Esophagus mucosa (tissue), 1 donor: ENCODE measurements around the gene MNDA. TPM values are rescaled to one million over a fixed set of nuclear protein-coding genes. Genes with fewer than 3 reads are reported as not detected.
"Not testable (repeated sequence)": the region's sequence is repeated elsewhere in the genome, so short reads cannot be mapped to it uniquely, and the experiment has no call there.

ENCODE experiments used
- ATAC-seq: fragments of 200-7000 bp; cut with Tn5 transposase; one replicate; pipeline ENCODE4 v1.9.1; 2020
- total RNA-seq: library from RNA; stranded (reverse); gene quantifications from one replicate; pipeline ENCODE4 v1.2.4, GENCODE V29; 2023
- donor health status: DM: yes; HTN: yes; CAD: no.

The MNDA gene
- total RNA-seq, 1 donor from 2014 or later, result 0.52 TPM

- no peak for ATAC-seq
Measured at GRCh38 chr1:158839566-158839965, 8.4 kb downstream of the MNDA start.

GRCh38 chr1:158840236-158840635 is 9.1 kb downstream of the MNDA start:
- no peak for ATAC-seq

GRCh38 chr1:158864595-158864994 is 33.4 kb downstream of the MNDA start:
- no peak for ATAC-seq

GRCh38 chr1:158870438-158870837 is 39.3 kb downstream of the MNDA start:
- ATAC-seq, result not testable (repeated sequence)

- no peak for ATAC-seq
Measured at GRCh38 chr1:158873141-158873540, 42.0 kb downstream of the MNDA start.

GRCh38 chr1:158893654-158894053 is 62.5 kb downstream of the MNDA start:
- ATAC-seq, result no peak

GRCh38 chr1:158898722-158899121 is 67.6 kb downstream of the MNDA start:
- no peak for ATAC-seq

Other genes with a start within 250 kb of the MNDA start
- gene OR10Z1, start 226.1 kb upstream of the MNDA start, total RNA-seq, result not detected
- gene SPTA1, start 144.6 kb upstream of the MNDA start, total RNA-seq, result not detected
- gene OR6K2, start 130.7 kb upstream of the MNDA start, total RNA-seq, result not detected
- not detected for gene OR6K3, start 110.6 kb upstream of the MNDA start, total RNA-seq
- not detected for gene OR6K6, start 76.6 kb upstream of the MNDA start, total RNA-seq
- gene OR6N1, start 59.2 kb upstream of the MNDA start, total RNA-seq, result not detected
- not detected for gene OR6N2, start 50.1 kb upstream of the MNDA start, total RNA-seq
- 0.44 TPM for gene PYHIN1, start 100.2 kb downstream of the MNDA start, total RNA-seq
- 100 TPM for gene IFI16, start 178.6 kb downstream of the MNDA start, total RNA-seq
- gene AIM2, start 245.4 kb downstream of the MNDA start, total RNA-seq, result 0.52 TPM